ENCODE results near the gene KCNG2.

Gene KCNG2

GRCh38 chr18:79942786-79943607 is 145.3 kb downstream of the KCNG2 start:
- no peak for DNase-seq (ENCODE audit: low read depth)

DNA sequence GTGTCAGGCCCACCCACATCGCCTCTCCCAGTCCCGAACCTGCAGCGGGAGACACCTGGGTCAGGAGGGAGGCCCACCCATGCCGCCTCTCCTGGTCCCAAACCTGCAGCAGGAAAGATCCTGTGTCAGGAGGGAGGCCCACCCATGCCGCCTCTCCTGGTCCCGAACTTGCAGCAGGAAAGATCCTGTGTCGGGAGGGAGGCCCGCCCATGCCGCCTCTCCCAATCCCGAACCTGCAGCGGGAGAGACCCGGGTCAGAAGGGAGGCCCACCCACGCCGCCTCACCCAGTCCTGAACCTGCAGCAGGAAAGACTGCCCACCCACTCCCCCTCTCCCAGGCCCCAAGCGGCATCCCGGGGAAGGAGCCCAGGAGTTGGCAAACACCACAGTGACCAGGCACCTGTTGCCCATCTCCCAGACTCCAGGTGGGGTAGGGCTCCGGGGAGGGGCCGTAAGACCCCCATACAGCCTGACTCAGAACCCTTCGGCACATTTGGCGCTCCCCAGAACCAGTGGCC is 145.9 kb downstream of the KCNG2 start:
- no peak for DNase-seq (ENCODE audit: low read depth)

DNA sequence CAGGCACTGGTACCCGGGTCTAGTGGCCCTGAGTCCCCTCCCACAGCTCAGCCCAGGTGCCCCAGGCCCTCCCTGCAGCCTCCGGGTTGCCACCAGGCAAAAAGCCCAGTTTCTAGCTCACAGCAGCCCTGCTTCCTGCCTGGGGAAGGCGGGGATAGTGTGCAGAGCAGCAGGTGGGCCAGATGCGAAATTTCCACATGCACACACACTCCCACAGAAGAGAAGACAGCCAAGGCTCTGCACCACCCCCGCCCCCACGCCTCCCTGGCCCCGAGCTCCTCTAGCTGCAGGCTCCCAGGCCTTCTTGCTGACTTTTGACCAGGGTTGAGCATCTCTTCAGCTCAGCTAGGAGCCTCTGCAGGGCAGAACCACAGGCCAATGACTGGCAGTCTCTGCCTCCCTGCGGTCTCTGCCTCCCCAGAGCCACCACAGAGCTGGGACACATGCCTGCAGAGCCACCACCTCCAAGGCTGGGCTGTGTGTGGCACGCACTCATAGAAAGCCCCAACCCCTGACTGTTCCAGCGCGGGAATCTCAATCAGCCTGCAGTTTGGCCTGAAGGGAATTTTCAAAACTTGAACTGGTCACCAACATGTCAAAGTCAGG is 146.5 kb downstream of the KCNG2 start:
- DNase-seq (ENCODE audit: low read depth): no peak

DNA sequence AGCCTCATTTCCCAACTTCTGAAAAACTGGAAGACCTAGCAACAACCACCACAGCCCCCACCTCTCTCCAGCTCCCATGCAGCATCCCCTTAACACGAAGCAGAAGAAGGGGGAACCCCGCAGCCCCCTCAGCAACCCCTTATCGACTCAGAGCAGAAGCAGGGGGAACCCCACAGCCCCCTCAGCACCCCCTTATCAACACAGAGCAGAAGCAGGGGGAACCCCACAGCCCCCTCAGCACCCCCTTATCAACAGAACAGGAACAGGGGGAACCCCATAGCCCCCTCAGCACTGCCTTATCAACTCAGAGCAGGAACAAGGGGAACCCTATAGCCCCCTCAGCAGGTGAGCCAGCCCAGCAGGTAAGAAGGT is 147.0 kb downstream of the KCNG2 start:
- DNase-seq (ENCODE audit: low read depth): no peak

- no peak for DNase-seq (ENCODE audit: low read depth)
These were observed 147.6 kb downstream of the KCNG2 start for GRCh38 chr18:79945118-79946042.

DNA sequence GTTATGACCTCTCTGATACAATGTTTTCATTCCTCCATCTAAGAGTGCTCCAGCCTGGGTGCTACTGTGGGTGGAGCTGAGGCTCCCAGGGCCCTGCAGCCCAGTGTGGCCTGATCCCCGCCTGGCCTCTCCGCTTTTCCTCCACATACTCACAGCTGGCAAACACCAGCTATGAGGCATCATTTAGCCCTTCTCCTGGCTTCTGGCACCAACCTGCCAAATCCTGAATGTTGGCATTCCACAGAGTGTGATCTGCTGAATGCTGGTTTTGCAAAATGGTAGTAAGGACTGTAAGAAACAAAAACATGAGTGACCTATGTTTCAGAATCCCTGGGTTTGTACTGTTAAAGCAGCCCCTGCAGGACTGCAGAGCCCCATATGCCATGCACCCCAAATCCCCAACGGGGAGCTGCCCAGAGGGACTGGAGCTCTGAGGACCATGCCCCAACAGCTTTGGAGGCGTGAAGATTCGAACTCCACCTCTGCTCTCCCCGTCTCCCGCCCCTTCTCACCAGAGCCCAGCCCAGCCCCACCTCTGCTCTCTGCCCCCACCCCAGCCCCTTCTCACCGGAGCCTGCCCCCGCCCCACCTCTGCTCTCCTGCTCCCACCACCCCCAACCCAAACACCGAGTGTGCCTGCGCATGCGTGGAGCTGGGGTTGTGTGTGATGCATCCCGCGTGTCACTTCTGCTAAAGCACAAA is 149.5 kb downstream of the KCNG2 start:
- DNase-seq (ENCODE audit: low read depth): peak; percentile 37

- no peak for DNase-seq (ENCODE audit: low read depth)
These were observed 150.3 kb downstream of the KCNG2 start for GRCh38 chr18:79947881-79948610.

DNA sequence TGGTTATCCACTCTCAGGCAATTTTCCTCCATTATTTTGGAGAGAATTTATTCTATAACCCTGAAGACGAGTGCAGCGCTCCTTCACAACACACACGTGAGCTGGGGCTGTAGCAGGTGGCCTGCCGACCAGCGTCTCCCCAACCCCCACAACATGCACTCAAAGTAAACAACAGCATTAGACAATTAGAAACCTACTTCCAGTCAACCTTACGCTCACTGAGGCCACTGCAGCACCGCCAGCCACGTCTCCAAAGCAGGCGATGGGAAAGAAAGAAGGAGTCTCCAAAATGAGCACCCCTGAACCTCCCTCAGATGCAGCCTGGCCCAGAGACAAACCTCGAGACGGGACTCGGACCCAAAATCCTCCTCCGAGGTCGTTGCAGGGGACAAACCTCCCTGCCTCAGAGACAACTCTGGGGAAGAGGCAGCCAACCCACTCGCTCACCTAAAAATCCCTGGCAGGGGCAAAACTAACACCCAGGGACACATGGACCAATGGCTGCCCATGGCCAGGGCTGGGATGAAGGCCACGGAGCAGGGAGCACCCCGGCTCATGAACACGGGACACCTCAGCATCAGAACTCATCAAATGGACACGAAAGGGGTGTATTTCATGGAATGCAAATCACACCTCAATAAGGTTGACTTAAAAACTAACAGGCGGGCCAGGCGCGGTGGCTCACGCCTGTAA is 151.1 kb downstream of the KCNG2 start:
- no peak for DNase-seq (ENCODE audit: low read depth)

All from GM04503 (cell line).